ENCODE results near the gene CFAP77.

DNA sequence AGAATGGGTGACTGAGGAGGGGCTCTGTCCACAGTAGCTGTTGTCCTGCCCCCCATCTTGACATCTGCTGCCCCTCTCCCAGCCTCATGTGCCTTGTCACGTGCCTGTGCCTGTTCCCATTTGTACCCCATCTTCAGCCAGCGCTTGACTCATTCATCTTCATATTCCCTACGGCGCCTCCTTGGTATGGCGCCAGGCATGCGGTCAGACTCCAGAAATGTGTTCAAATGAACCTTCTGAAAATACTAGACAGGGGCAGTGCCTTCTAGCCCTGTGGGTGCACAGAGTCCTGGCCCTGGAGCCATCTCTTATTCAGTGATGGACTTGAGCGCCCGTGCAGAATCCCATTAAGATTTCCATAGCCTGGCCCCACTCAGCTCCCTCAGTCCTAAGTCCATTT lies 46.2 kb downstream of the CFAP77 start:
- TF ChIP-seq NRF1 (IDR thresholded peaks at IDR 0.05; ENCODE audit: low read depth, low read length) = no peak
- no peak for TF ChIP-seq POLR2A (IDR thresholded peaks at IDR 0.05; ENCODE audit: control extremely low read depth in 1 of 2, low read depth in 2 of 2, low read length in 2 of 2)
- TF ChIP-seq CTCF (IDR thresholded peaks at IDR 0.05; ENCODE audit: control extremely low read depth in 1 of 3, insufficient read depth in 1 of 3, low read depth in 1 of 3, low read length in 3 of 3) = no peak
- TF ChIP-seq RXRA (IDR thresholded peaks at IDR 0.05; ENCODE audit: insufficient read depth, low read depth, low read length) = no peak
- TF ChIP-seq KDM5A (IDR thresholded peaks at IDR 0.05; ENCODE audit: low read length) = no peak
- no peak for TF ChIP-seq POLR2AphosphoS5 (IDR thresholded peaks at IDR 0.05; ENCODE audit: low read depth, low read length)
- TF ChIP-seq CEBPB (IDR thresholded peaks at IDR 0.05; ENCODE audit: low read depth, low read length) = no peak
- TF ChIP-seq EZH2 (IDR thresholded peaks at IDR 0.05; ENCODE audit: low read depth, low read length, severe bottlenecking) = no peak

Measured in H1 (cell line).